H1 (cell line): ENCODE measurements around the gene UQCRQ.

Experiments used
- CBX5 ChIP-seq: fragments of 300-800, 300-1000 bp; sonication (generic); IDR thresholded peaks from 2 replicates; pipeline ENCODE4 v1.7.1; 2016; ENCODE audit warnings: antibody characterized with exemption, low read length, low read depth
- CTCF ChIP-seq, 3 experiments: IDR thresholded peaks; 1 replicate in 2 of 3; 2 replicates in 1 of 3; pipeline versions ENCODE4 v1.5.1 to v1.6.1; 2011; ENCODE audit warnings: low read length in 3 of 3, mild to moderate bottlenecking in 3 of 3, inconsistent platforms in 2 of 3, low read depth in 1 of 3, moderate library complexity in 1 of 3; ENCODE audit not compliant: insufficient read depth in 1 of 3; ENCODE audit errors: control extremely low read depth in 1 of 3
- EZH2 ChIP-seq: fragments of 200-600 bp; sonication (generic); IDR thresholded peaks from 2 replicates; pipeline ENCODE4 v1.7.1; 2012; ENCODE audit warnings: low read depth, mild to moderate bottlenecking, moderate library complexity, low read length, inconsistent platforms; ENCODE audit not compliant: severe bottlenecking
- KDM1A ChIP-seq: fragments of 200-600, 300-600 bp; sonication (generic); IDR thresholded peaks from 2 replicates; pipeline ENCODE4 v1.7.1; 2016; ENCODE audit warnings: mild to moderate bottlenecking, low read length, borderline replicate concordance
- PHF8 ChIP-seq: fragments of 200-600 bp; sonication (generic); conservative IDR thresholded peaks from 2 replicates; pipeline ENCODE4 v1.7.1; 2012; ENCODE audit warnings: low read depth, mild to moderate bottlenecking, inconsistent platforms, low read length, moderate library complexity
- POLR2A ChIP-seq, 2 experiments: IDR thresholded peaks; 1 replicate in 1 of 2; 2 replicates in 1 of 2; pipeline ENCODE4 v1.6.1; 2011; ENCODE audit warnings: low read depth in 2 of 2, low read length in 2 of 2, mild to moderate bottlenecking in 2 of 2; ENCODE audit errors: control extremely low read depth in 1 of 2
- POLR2AphosphoS5 ChIP-seq: IDR thresholded peaks from 2 replicates; pipeline ENCODE4 v1.6.1; 2011; ENCODE audit warnings: low read depth, low read length
- SIN3A ChIP-seq, 2 experiments: IDR thresholded peaks in 1 of 2; conservative IDR thresholded peaks in 1 of 2; 2 replicates each; pipeline ENCODE4 v1.6.1; 2011 to 2012; ENCODE audit warnings: low read length in 2 of 2, improper control_type of control experiment in 1 of 2, low read depth in 1 of 2, mild to moderate bottlenecking in 1 of 2
- SIRT6 ChIP-seq: IDR thresholded peaks from one replicate; pipeline ENCODE4 v1.7.1; 2012; ENCODE audit warnings: low read length, inconsistent platforms
- TBP ChIP-seq: IDR thresholded peaks from 2 replicates; pipeline ENCODE4 v1.6.1; 2011; ENCODE audit warnings: low read depth, low read length, improper control_type of control experiment
- USF2 ChIP-seq: IDR thresholded peaks from 2 replicates; pipeline ENCODE4 v1.6.1; 2011; ENCODE audit warnings: low read length, improper control_type of control experiment

- TF ChIP-seq POLR2AphosphoS5: no peak
- TF ChIP-seq CTCF (IDR thresholded peaks at IDR 0.05; ENCODE audit: control extremely low read depth in 1 of 3, insufficient read depth in 1 of 3, low read depth in 1 of 3, low read length in 3 of 3): no peak
- TF ChIP-seq SIRT6: no peak
- no peak for TF ChIP-seq USF2
- TF ChIP-seq SIN3A (conservative IDR thresholded peaks at IDR 0.05 in 1 of 2, IDR thresholded peaks at IDR 0.05 in 1 of 2; ENCODE audit: low read depth in 1 of 2, low read length in 2 of 2): no peak
- no peak for TF ChIP-seq CBX5
- no peak for TF ChIP-seq PHF8
- TF ChIP-seq POLR2A (IDR thresholded peaks at IDR 0.05; ENCODE audit: control extremely low read depth in 1 of 2, low read depth in 2 of 2, low read length in 2 of 2): no peak
- no peak for TF ChIP-seq EZH2
- TF ChIP-seq KDM1A: no peak
- TF ChIP-seq TBP: no peak
These were observed 20.8 kb downstream of the UQCRQ start for GRCh38 chr5:132887283-132887682.
